NCI-H510A treated with DMSO at 0.1 percent for 48 hours (cell line): ENCODE measurements around the gene LIPN.

Experiments used
- DNase-seq: peaks from one replicate; lab custom pipeline; 2025; lab: John Stamatoyannopoulos, UW

LIPN gene

GRCh38 chr10:88827671-88828070, 67.9 kb downstream of the LIPN start:
- DNase-seq, result no peak

- no peak for DNase-seq
Observed at GRCh38 chr10:88828310-88828709, 68.5 kb downstream of the LIPN start.
